SK-N-SH treated with all-trans-retinoic acid at 6 μM for 48 hours (cell line): ENCODE measurements around the gene FGGY.

Source experiments
- ATAC-seq: fragments of 200-7000 bp; cut with Tn5 transposase; 3 replicates; pipeline ENCODE4 v1.9.1; 2020; ENCODE audit warnings: mild to moderate bottlenecking, moderate library complexity
- ARNTL ChIP-seq: fragments of 450-650 bp; formaldehyde crosslinking; IDR thresholded peaks from 2 replicates; pipeline ENCODE4 v1.5.0; 2020; ENCODE audit warnings: low read depth, mild to moderate bottlenecking, moderate library complexity, borderline replicate concordance
- BACH2 ChIP-seq: fragments of 250-450 bp; sonication (Bioruptor Pico); IDR thresholded peaks from 2 replicates; pipeline ENCODE4 v1.9.0; 2021; ENCODE audit warnings: mild to moderate bottlenecking, borderline replicate concordance
- CREB5 ChIP-seq: fragments of 250-450 bp; sonication (Bioruptor Pico); IDR thresholded peaks from 2 replicates; pipeline ENCODE4 v1.5.1; 2020; ENCODE audit warnings: low read depth, mild to moderate bottlenecking, moderate library complexity
- CSDC2 ChIP-seq: fragments of 250-450 bp; sonication (Bioruptor Pico); IDR thresholded peaks from 2 replicates; pipeline ENCODE4 v1.5.0; 2020; ENCODE audit warnings: mild to moderate bottlenecking, moderate library complexity
- ESRRG ChIP-seq: fragments of 250-450 bp; sonication (Bioruptor Pico); IDR thresholded peaks from 2 replicates; pipeline ENCODE4 v1.6.1; 2021; ENCODE audit warnings: mild to moderate bottlenecking
- GLIS3 ChIP-seq: fragments of 250-450 bp; sonication (Bioruptor Pico); IDR thresholded peaks from 2 replicates; pipeline ENCODE4 v1.5.0; 2020; ENCODE audit warnings: mild to moderate bottlenecking, moderate library complexity
- ISL1 ChIP-seq: fragments of 250-450 bp; sonication (Bioruptor Pico); IDR thresholded peaks from 2 replicates; pipeline ENCODE4 v2.1.2; 2022; ENCODE audit warnings: mild to moderate bottlenecking, moderate library complexity
- OSR1 ChIP-seq: fragments of 250-450 bp; sonication (Bioruptor Pico); IDR thresholded peaks from 2 replicates; pipeline ENCODE4 v1.8.0; 2022; ENCODE audit warnings: moderate library complexity, mild to moderate bottlenecking, inconsistent platforms
- POU6F1 ChIP-seq: fragments of 250-450 bp; sonication (Bioruptor Pico); IDR thresholded peaks from 2 replicates; pipeline ENCODE4 v1.8.0; 2021; ENCODE audit warnings: low read depth, mild to moderate bottlenecking, moderate library complexity, borderline replicate concordance
- PPARA ChIP-seq: fragments of 250-450 bp; sonication (Bioruptor Pico); IDR thresholded peaks from 2 replicates; pipeline ENCODE4 v1.5.0; 2020; ENCODE audit warnings: mild to moderate bottlenecking, borderline replicate concordance
- RARB ChIP-seq: fragments of 250-450 bp; sonication (Bioruptor Pico); IDR thresholded peaks from 2 replicates; pipeline ENCODE4 v1.8.0; 2021; ENCODE audit warnings: mild to moderate bottlenecking, moderate library complexity
- SNAI2 ChIP-seq: fragments of 250-450 bp; sonication (Bioruptor Pico); IDR thresholded peaks from 2 replicates; pipeline ENCODE4 v1.5.0; 2020; ENCODE audit warnings: mild to moderate bottlenecking, moderate library complexity
- TCF4 ChIP-seq: fragments of 250-450 bp; sonication (Bioruptor Pico); IDR thresholded peaks from 2 replicates; pipeline ENCODE4 v1.8.0; 2021; ENCODE audit warnings: mild to moderate bottlenecking, moderate library complexity, borderline replicate concordance
- TOX ChIP-seq: fragments of 250-450 bp; sonication (Bioruptor Pico); IDR thresholded peaks from 2 replicates; pipeline ENCODE4 v1.8.0; 2021; ENCODE audit warnings: mild to moderate bottlenecking, moderate library complexity, borderline replicate concordance
- TSHZ2 ChIP-seq: fragments of 250-450 bp; sonication (Bioruptor Pico); IDR thresholded peaks from 2 replicates; pipeline ENCODE4 v1.5.0; 2020; ENCODE audit warnings: mild to moderate bottlenecking, moderate library complexity
- ZC3H10 ChIP-seq: fragments of 250-450 bp; sonication (Bioruptor Pico); IDR thresholded peaks from 2 replicates; pipeline ENCODE4 v1.5.1; 2021; ENCODE audit warnings: mild to moderate bottlenecking, moderate library complexity
- ZFP3 ChIP-seq: fragments of 250-450 bp; sonication (Bioruptor Pico); IDR thresholded peaks from 2 replicates; pipeline ENCODE4 v1.5.0; 2020; ENCODE audit warnings: mild to moderate bottlenecking, moderate library complexity
- ZFP30 ChIP-seq: fragments of 450-650 bp; formaldehyde crosslinking; IDR thresholded peaks from 2 replicates; pipeline ENCODE4 v1.5.0; 2022; ENCODE audit warnings: mild to moderate bottlenecking, moderate library complexity
- ZNF565 ChIP-seq: fragments of 450-650 bp; formaldehyde crosslinking; conservative IDR thresholded peaks from 2 replicates; pipeline ENCODE4 v1.5.0; 2020; ENCODE audit warnings: low read depth, mild to moderate bottlenecking, moderate library complexity
- ZNF70 ChIP-seq: fragments of 450-650 bp; formaldehyde crosslinking; IDR thresholded peaks from 2 replicates; pipeline ENCODE4 v1.5.0; 2020; ENCODE audit warnings: mild to moderate bottlenecking, moderate library complexity
- ZNF8 ChIP-seq: fragments of 450-650 bp; formaldehyde crosslinking; IDR thresholded peaks from 2 replicates; pipeline ENCODE4 v1.5.0; 2020; ENCODE audit warnings: mild to moderate bottlenecking, moderate library complexity

Gene FGGY

GRCh38 chr1:59410457-59410856, 113.6 kb downstream of the FGGY start:
- TF ChIP-seq OSR1, result no peak
- no peak for TF ChIP-seq TSHZ2 (CRISPR knock-in tag)
- no peak for TF ChIP-seq ISL1 (CRISPR knock-in tag)
- no peak for TF ChIP-seq ESRRG (CRISPR knock-in tag)
- no peak for TF ChIP-seq TOX (CRISPR knock-in tag)
- no peak for TF ChIP-seq SNAI2
- no peak for TF ChIP-seq ZNF8 (CRISPR knock-in tag)
- no peak for TF ChIP-seq PPARA
- TF ChIP-seq, all 23 proteins: peak for 0
- no peak for ATAC-seq

- no peak for ATAC-seq
Observed at GRCh38 chr1:59411147-59411546, 114.3 kb downstream of the FGGY start.

GRCh38 chr1:59412718-59413326, 115.9 kb downstream of the FGGY start:
- no peak for ATAC-seq
- TF ChIP-seq CREB5 (CRISPR knock-in tag) (no peak), ZFP30 (no peak), ZNF8 (CRISPR knock-in tag) (no peak), OSR1 (no peak), SNAI2 (no peak), ISL1 (CRISPR knock-in tag) (no peak), ZFP3 (CRISPR knock-in tag) (no peak), ZNF70 (CRISPR knock-in tag) (no peak), TOX (CRISPR knock-in tag) (no peak), ARNTL (CRISPR knock-in tag) (no peak), TCF4 (no peak), POU6F1 (CRISPR knock-in tag) (no peak), RARB (CRISPR knock-in tag) (no peak), GLIS3 (CRISPR knock-in tag) (no peak), ESRRG (CRISPR knock-in tag) (no peak), BACH2 (CRISPR knock-in tag) (no peak), PPARA (no peak), TSHZ2 (CRISPR knock-in tag) (no peak), CSDC2 (CRISPR knock-in tag) (no peak), ZNF565 (CRISPR knock-in tag) (no peak)

More at GRCh38 chr1:59411147-59411546, 114.3 kb downstream of the FGGY start:
- TF ChIP-seq BACH2 (CRISPR knock-in tag) (no peak), TSHZ2 (CRISPR knock-in tag) (no peak), CSDC2 (CRISPR knock-in tag) (no peak), ARNTL (CRISPR knock-in tag) (no peak), ZNF565 (CRISPR knock-in tag) (no peak), ZNF8 (CRISPR knock-in tag) (no peak), PPARA (no peak), ZC3H10 (CRISPR knock-in tag) (no peak), SNAI2 (no peak), TCF4 (no peak), TOX (CRISPR knock-in tag) (no peak), ISL1 (CRISPR knock-in tag) (no peak)
